ENCODE measurements around the gene ZNF783. TPM values are rescaled to one million over a fixed set of nuclear protein-coding genes. Genes with fewer than 3 reads are reported as not detected.
"Not testable (repeated sequence)": the region's sequence is repeated elsewhere in the genome, so short reads cannot be mapped to it uniquely, and the experiment has no call there.

Gene ZNF783
- total and polyA plus RNA-seq, 2 donors (not counting 1 experiment from before 2014, with no cell fraction given) = 3.3 to 11.4 TPM

DNA sequence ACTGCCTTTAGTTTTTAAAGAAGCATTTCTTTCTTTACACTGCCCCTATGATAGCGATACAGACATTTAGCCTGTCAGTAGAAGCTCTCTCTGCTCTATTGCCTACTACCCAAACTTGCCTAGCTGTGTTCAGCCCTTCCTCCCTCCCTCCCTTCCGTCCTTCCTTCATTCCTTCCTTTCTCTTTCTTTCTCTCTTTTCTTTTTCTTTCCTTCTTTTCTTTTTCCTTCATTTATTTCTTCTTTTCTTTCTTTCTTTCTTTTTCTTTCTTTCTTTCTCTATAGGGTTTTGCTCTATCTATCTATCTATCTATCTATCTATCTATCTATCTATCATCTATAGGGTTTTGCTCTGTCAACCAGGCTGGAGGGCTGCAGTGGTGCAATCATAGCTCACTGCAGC, 29.6 kb upstream of the ZNF783 start:
- no peaks in the 10 kb centered on the region for H3K36me3 ChIP-seq (ENCODE audit: control insufficient read depth, insufficient read depth, low read length)

DNA sequence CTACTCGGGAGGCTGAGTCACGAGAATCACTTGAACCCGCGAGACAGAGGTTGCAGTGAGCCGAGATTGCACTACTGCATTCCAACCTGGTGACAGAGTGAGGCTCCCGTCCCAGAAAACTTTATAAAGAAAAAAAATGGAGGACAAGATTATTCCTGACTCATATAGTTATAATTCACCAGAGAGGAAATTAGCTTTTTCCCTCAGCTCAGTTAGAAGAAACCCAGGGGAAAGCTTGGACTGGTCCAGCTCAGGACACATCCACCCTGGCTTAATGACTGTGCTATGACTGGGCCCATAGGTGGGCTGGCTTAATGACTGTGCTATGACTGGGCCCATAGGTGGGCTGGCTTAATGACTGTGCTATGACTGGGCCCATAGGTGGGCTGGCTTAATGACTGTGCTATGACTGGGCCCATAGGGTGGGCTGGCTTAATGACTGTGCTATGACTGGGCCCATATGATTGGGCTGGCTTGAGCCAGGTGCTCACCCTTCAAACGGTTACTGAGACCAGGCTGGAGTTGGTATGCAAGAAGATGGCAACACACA, 28.3 kb upstream of the ZNF783 start:
- H3K4me2 ChIP-seq (ENCODE audit: extremely low read depth, insufficient read depth, low read length); H3K27me3 ChIP-seq (ENCODE audit: control insufficient read depth, insufficient read depth, low read length); H3K79me2 ChIP-seq (ENCODE audit: control insufficient read depth, insufficient read depth, low read length); H3K9ac ChIP-seq (ENCODE audit: insufficient read depth, low read length); H4K20me1 ChIP-seq (ENCODE audit: control insufficient read depth, extremely low read depth, insufficient read depth, low read length); H3K4me1 ChIP-seq (ENCODE audit: control insufficient read depth, extremely low read depth, insufficient read depth, low read length); H3K36me3 ChIP-seq (ENCODE audit: control insufficient read depth, insufficient read depth, low read length); H3K4me3 ChIP-seq (replicated peaks in 1 of 4; ENCODE audit: control extremely low read depth in 1 of 4, insufficient read depth in 1 of 4, low read depth in 3 of 4, low read length in 4 of 4); H3K9me3 ChIP-seq (ENCODE audit: control insufficient read depth, insufficient read depth, low read depth, low read length): not testable (repeated sequence)
- peak; percentile 82 to 93 for DNase-seq (ENCODE audit: low read depth in 2 of 2)
- H3K27ac ChIP-seq (ENCODE audit: insufficient read depth, low read length) = peak overlapping the region; percentile 49
- peak overlapping the region; percentile 0 for H2AFZ ChIP-seq (ENCODE audit: low read length)

More for the DNA sequence above, 29.6 kb upstream of the ZNF783 start:
- DNase-seq (ENCODE audit: low read depth in 2 of 2) = no peak
- Histone ChIP-seq H3K9me3 (ENCODE audit: control insufficient read depth, insufficient read depth, low read depth, low read length) (no peaks in the 10 kb centered on the region), H3K4me3 (replicated peaks in 1 of 4; ENCODE audit: control extremely low read depth in 1 of 4, insufficient read depth in 1 of 4, low read depth in 3 of 4, low read length in 4 of 4) (no peak overlapping the region), H3K4me2 (ENCODE audit: extremely low read depth, insufficient read depth, low read length) (no peak overlapping the region), H3K27me3 (ENCODE audit: control insufficient read depth, insufficient read depth, low read length) (no peaks in the 10 kb centered on the region), H3K79me2 (ENCODE audit: control insufficient read depth, insufficient read depth, low read length) (no peaks in the 10 kb centered on the region), H3K4me1 (ENCODE audit: control insufficient read depth, extremely low read depth, insufficient read depth, low read length) (peaks cover 3% of the 10 kb centered on the region), H2AFZ (ENCODE audit: low read length) (no peak overlapping the region), H3K27ac (ENCODE audit: insufficient read depth, low read length) (no peak overlapping the region), H4K20me1 (ENCODE audit: control insufficient read depth, extremely low read depth, insufficient read depth, low read length) (no peaks in the 10 kb centered on the region), H3K9ac (ENCODE audit: insufficient read depth, low read length) (no peak overlapping the region)
- TF ChIP-seq, protein P1, sequence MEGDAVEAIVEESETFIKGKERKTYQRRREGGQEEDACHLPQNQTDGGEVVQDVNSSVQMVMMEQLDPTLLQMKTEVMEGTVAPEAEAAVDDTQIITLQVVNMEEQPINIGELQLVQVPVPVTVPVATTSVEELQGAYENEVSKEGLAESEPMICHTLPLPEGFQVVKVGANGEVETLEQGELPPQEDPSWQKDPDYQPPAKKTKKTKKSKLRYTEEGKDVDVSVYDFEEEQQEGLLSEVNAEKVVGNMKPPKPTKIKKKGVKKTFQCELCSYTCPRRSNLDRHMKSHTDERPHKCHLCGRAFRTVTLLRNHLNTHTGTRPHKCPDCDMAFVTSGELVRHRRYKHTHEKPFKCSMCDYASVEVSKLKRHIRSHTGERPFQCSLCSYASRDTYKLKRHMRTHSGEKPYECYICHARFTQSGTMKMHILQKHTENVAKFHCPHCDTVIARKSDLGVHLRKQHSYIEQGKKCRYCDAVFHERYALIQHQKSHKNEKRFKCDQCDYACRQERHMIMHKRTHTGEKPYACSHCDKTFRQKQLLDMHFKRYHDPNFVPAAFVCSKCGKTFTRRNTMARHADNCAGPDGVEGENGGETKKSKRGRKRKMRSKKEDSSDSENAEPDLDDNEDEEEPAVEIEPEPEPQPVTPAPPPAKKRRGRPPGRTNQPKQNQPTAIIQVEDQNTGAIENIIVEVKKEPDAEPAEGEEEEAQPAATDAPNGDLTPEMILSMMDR (conservative IDR thresholded peaks at IDR 0.05 in 1 of 2, IDR thresholded peaks at IDR 0.05 in 1 of 2; ENCODE audit: low read depth in 1 of 2, low read length in 2 of 2) = no peak
- TF ChIP-seq EZH2 (IDR thresholded peaks at IDR 0.05; ENCODE audit: low read length, missing control alignments) = no peak

DNA sequence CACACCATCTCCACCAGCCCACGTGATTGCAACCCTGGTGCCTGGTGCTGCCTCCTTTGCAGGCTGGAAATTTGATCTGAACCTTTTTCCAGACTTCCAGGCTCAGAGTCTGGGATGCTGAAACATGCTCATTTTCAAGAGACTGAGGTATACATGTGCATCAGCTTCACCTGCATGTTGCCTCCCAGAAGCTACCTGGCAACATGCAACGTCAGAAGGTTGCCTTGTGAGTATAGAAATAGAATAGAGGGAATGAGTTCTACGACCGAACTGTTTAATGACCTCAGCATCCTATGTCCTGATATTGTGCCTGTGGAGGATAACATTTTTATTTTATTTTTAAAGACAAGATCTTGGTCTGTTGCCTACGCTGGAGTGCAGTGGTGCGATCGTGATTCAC, 24.5 kb upstream of the ZNF783 start:
- Histone ChIP-seq H3K9ac (ENCODE audit: insufficient read depth, low read length) (no peak overlapping the region), H3K79me2 (ENCODE audit: control insufficient read depth, insufficient read depth, low read length) (peaks cover 20% of the 10 kb centered on the region), H2AFZ (ENCODE audit: low read length) (no peak overlapping the region), H4K20me1 (ENCODE audit: control insufficient read depth, extremely low read depth, insufficient read depth, low read length) (no peaks in the 10 kb centered on the region), H3K27ac (ENCODE audit: insufficient read depth, low read length) (no peak overlapping the region), H3K9me3 (ENCODE audit: control insufficient read depth, insufficient read depth, low read depth, low read length) (no peaks in the 10 kb centered on the region), H3K27me3 (ENCODE audit: control insufficient read depth, insufficient read depth, low read length) (no peaks in the 10 kb centered on the region), H3K4me1 (ENCODE audit: control insufficient read depth, extremely low read depth, insufficient read depth, low read length) (peaks cover 11% of the 10 kb centered on the region), H3K4me2 (ENCODE audit: extremely low read depth, insufficient read depth, low read length) (no peak overlapping the region), H3K36me3 (ENCODE audit: control insufficient read depth, insufficient read depth, low read length) (no peaks in the 10 kb centered on the region), H3K4me3 (replicated peaks in 1 of 4; ENCODE audit: control extremely low read depth in 1 of 4, insufficient read depth in 1 of 4, low read depth in 3 of 4, low read length in 4 of 4) (no peak overlapping the region)
- TF ChIP-seq EZH2 (IDR thresholded peaks at IDR 0.05; ENCODE audit: low read length, missing control alignments) = no peak
- TF ChIP-seq, protein P1 (conservative IDR thresholded peaks at IDR 0.05 in 1 of 2, IDR thresholded peaks at IDR 0.05 in 1 of 2; ENCODE audit: low read depth in 1 of 2, low read length in 2 of 2) = no peak
- no peak for DNase-seq (ENCODE audit: low read depth in 2 of 2)
